Sigmoid colon (tissue), 4 donors: ENCODE data around the gene SLC16A7.

Experiments used
- CTCF ChIP-seq, 4 experiments: fragments of 450-650 bp in 3 of 4; fragments of 200-600 bp in 1 of 4; IDR thresholded peaks; one replicate each; pipeline ENCODE4 v1.5.1; 2016 to 2019; ENCODE audit warnings: antibody characterized with exemption in 4 of 4, mild to moderate bottlenecking in 3 of 4, moderate library complexity in 2 of 4
- POLR2AphosphoS5 ChIP-seq, 4 donors: sonication (generic); formaldehyde crosslinking; IDR thresholded peaks; one replicate each; pipeline ENCODE4 v1.6.1; 2017; ENCODE audit warnings: antibody characterized with exemption in 4 of 4

- TF ChIP-seq POLR2AphosphoS5 (IDR thresholded peaks at IDR 0.05) (no peak), CTCF (IDR thresholded peaks at IDR 0.05) (no peak)
Measured at GRCh38 chr12:59715434-59715833, 119.6 kb downstream of the SLC16A7 start.
